ENCODE results near the gene DBH.

The DBH gene

GRCh38 chr9:133635533-133636531, at the start of gene DBH:
TSS of gene DBH (plus strand) at chr9:133636363. CDS start at chr9:133636372, 9 bp downstream.
- in situ Hi-C loops (cut with MboI; ENCODE audit: low sequenced_read_pairs), result no loop called here

DNA sequence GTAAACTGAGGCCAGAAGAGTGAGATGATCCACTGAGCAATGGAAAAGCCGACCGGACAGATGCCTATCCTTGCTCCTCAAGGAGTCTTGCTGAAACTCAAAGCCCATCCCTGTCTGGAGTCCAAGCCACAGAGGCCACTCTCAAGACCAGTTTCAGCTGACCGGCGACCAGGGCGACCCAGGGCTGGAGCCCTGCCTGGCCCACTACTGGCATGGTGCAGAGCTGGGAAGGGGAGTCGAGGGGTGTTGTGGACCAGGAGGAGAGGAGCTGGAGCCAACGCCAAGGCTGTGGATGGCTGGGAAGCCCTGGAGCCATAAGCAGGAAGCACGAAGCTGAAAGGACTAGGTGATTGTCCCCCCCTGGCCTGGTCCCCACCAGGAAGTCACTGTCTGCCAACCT, 49.1 kb upstream of the DBH start:
- in situ Hi-C loops (cut with MboI; ENCODE audit: low sequenced_read_pairs), result no loop called here

GRCh38 chr9:133587466-133587865, 48.7 kb upstream of the DBH start:
- in situ Hi-C loops (cut with MboI; ENCODE audit: low sequenced_read_pairs), result no loop called here

DNA sequence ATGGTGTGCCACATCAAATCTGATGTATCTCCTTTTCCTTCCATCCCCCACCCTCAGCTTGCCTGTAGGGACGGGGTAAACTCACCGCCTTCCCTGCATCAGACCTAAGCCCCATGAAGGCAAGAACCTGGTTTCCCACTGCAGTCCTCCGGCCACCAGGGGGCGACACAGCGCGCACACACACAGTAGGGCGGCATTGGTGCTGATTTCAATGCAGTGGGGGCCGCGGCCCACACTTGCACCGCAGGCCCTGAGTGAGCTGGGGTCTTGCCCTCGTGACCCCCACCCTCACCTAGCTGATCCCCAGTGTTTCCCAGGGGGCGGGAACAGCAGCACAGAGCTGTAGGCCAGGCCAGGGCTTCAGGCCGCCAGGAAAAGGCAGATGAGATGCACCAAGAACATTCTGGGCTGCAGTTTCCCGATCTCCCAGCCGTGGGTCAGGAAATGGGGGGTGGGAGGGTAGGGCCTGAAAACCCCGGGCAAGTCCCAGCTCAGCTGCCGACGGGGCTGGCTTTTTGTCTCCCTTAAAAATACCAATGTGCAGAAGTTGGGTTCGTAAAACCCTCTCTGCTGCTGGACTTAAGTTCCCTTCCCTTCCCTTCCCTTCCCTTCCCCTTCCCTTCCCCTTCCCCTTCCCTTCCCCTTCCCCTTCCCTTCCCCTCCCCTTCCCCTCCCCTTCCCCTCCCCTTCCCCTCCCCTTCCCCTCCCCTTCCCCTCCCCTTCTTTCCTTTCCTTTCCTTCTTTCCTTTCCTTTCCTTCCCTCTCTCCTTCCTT, 46.5 kb upstream of the DBH start:
- in situ Hi-C loops (cut with MboI; ENCODE audit: low sequenced_read_pairs), result no loop called here

DNA sequence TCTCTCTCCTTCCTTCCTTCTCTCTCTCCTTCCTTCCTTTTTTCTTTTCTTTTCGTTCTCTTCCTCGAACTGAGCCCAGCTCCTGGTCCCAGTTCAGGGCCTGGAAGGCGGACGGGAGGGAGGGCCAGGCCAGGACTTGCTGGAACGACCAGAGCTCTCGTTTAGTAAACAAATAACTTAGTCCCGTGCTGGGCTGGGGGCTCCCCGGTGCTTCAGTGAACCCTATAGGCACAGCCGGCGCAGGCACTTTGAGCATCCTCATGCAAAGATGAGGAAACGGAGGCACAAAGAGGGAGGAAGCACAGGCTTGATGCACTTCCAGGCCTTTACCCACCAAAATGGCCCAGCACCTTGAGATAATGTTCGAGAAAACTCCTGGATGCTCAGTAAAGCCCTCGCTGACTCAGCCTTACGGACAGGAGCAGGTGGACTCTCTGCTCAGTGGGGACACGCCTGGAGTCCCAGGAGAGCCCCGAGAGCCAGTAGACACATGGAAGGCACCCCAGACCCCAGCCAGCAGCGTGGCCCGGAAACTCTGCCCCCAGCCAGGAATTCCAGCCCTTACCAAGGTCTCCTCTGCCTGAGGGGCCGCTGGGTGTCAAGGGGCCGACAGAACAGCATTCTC, 45.8 kb upstream of the DBH start:
- in situ Hi-C loops (cut with MboI; ENCODE audit: low sequenced_read_pairs), result no loop called here

GRCh38 chr9:133591116-133591910, 44.9 kb upstream of the DBH start:
- in situ Hi-C loops (cut with MboI; ENCODE audit: low sequenced_read_pairs), result no loop called here

DNA sequence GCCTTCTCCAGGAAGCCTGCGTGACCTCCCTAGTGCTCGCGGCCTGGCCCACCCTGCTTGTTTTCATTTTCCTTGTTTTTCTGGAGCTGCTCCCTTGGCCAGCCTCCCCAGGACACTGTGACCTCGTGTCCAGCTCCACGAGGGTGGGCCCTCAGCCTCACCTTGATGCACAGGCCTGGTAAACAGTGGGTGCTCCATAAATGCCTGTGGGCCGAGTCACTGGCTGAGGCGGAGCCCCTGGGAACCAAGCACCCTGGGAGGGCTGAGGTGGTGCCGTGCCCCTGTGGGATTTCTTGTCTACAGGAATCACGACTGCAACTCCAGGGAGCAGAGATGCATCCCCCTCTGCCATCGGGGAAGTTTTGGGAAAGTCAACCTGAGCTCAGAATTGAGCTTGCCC, 44.2 kb upstream of the DBH start:
- in situ Hi-C loops (cut with MboI; ENCODE audit: low sequenced_read_pairs), result no loop called here

- in situ Hi-C loops (cut with MboI; ENCODE audit: low sequenced_read_pairs), result no loop called here
These were observed 43.3 kb upstream of the DBH start for GRCh38 chr9:133592731-133593409.

DNA sequence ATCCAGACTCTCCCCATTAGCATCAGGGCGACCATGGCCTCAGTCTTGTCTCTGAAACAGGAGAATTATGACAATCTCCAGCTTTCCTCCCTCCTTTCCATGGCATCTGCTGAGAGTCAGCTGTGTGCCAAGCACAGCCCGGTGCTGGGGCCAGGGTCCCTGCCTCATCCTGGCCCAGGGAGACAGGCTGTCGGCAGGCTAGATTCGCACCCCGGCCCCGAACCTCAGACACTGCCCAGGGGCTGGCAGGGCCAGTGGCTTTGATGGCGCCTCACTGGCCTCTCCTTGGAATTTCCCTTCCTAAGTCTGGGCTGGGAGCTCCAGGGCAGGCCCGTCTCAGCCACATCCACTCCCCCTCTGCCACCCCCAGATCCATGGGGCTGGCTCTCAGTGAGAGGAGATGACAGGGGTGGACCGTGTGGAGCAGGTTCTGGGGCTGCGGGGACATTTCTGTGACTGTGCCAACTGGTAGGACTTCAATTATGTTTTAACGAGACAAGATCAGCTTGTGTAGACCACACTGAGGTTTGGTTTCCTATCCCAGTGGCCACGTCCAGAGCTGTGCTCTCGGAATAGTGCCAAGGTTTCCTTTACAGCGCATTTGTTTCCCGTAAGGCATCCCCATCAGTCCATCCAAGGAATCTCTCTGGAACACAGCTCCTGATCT, 42.4 kb upstream of the DBH start:
- in situ Hi-C loops (cut with MboI; ENCODE audit: low sequenced_read_pairs), result no loop called here

- in situ Hi-C loops (cut with MboI; ENCODE audit: low sequenced_read_pairs), result no loop called here
These were observed 41.9 kb upstream of the DBH start for GRCh38 chr9:133594310-133594709.

GRCh38 chr9:133595910-133596309, 40.3 kb upstream of the DBH start:
- in situ Hi-C loops (cut with MboI; ENCODE audit: low sequenced_read_pairs), result no loop called here

DNA sequence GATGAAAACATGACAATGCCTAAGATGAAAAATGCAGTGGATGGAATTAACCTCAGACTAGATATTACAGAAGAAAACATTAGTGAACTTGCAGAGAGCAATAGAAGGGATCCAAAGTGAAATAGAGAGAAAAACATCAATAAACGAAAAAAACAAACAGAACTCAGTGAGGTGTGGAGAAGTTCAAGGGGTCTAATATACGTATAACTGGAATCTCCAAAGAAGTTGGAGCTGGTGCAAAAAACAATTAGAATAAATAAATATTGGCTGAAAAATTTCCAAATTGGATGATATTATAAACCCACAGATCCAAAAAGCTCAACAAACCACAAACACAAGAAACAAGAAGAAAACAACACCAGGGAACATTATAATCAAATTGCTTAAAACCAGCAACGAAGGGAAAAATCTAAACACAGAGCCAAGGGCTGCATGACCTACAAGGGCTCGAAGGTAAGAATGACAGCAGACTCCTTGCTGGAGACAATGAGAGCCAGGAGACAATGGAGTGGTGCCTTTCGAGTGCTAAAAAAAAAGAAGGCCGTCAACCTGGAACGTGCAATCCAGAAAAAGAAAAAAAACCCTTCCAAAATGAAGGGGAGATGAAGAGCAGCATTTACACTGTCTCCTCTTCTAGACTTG, 38.7 kb upstream of the DBH start:
- in situ Hi-C loops (cut with MboI; ENCODE audit: low sequenced_read_pairs), result no loop called here

DNA sequence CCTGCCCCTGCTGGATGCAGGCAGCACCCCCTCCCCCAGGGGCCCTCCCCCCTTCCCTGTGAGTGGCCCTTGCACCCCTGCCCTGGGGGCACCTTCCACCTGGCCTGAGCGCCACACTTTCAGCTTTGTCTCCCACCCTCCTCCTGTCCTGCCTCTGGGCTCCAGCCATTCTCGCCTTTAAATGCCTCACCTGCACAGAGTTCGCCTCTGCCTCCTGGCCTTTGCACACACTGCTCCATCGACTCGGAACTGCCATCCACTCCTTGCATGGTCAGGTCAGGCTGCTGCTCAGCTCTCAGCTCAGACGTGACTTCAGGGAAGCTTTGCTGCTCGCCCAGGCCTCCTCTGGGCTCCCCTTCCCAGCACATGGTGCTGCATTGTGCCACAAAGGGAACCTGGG, 37.2 kb upstream of the DBH start:
- in situ Hi-C loops (cut with MboI; ENCODE audit: low sequenced_read_pairs), result no loop called here

DNA sequence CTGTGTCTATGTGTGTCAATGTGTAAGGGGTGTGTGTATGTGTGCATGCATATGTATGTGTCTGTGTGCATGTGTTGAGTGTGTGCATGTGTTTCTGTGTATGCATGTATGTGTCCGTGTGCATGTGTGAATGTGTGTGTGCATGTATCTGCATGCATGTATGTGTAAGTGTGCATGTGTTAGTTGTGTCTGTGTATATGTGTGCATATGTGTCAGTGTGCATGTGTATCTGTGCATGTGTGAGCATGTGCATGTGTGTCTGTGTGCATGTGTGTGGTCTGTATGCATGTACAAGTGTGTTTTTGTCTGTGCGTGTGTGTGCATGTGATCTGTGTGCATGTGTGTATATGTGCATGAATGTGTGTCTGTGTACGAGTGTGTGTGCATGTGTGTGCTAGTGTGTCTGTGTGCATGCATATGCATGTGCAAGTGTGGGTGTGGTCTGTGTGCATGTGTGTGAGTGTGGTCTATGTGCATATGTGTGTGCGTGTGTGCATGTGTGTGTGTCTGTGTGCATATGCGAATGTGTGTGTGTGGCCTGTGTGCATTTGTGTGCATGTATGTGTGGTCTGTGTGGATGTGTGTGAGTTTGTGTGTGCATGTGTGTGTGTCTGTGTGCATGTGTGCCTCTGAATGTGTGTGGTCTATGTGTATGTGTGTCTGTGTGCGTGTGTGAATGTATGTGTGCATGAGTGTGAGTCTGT, 36.5 kb upstream of the DBH start:
- in situ Hi-C loops (cut with MboI; ENCODE audit: low sequenced_read_pairs), result no loop called here

GRCh38 chr9:133600739-133601138, 35.4 kb upstream of the DBH start:
- in situ Hi-C loops (cut with MboI; ENCODE audit: low sequenced_read_pairs), result no loop called here

DNA sequence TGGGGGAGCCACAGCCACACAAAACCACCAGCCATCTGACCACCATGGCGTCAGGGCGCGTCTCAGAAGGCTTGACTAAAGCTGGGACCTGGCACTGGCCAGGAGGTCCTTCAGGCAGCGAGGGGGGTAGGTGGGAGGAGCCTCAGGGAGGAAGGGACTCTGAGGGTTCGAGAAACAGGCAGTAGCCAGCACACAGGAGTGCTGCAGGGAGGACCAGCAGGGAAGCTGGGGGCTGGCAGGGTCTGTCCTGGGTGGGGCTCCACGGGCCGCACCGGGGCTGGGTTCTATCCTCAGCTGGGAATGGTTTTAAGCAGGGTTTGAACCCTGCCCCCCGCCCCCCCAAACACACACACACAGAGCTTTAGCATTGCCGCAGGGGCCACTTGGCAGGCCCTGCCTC, 34.4 kb upstream of the DBH start:
- in situ Hi-C loops (cut with MboI; ENCODE audit: low sequenced_read_pairs), result no loop called here

DNA sequence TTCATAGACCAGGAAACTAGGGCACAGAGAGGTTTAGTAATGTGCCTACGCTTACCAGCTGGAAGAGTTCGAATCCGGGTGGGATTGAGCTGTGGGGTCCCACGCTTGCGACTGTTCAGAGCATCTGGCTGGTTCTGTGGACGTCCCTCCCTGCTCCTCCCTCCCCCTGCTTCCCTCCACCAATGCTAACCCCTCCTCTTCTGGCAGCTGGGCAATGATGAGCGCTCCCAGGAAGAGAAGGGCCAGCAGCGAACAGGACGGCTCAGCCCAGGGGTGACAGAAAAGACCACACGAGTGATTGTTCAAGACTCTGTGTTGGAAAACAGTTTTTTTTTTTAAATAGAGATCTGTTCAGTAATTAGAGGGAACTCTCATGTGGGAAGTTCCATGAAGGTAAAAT, 33.9 kb upstream of the DBH start:
- in situ Hi-C loops (cut with MboI; ENCODE audit: low sequenced_read_pairs), result no loop called here

DNA sequence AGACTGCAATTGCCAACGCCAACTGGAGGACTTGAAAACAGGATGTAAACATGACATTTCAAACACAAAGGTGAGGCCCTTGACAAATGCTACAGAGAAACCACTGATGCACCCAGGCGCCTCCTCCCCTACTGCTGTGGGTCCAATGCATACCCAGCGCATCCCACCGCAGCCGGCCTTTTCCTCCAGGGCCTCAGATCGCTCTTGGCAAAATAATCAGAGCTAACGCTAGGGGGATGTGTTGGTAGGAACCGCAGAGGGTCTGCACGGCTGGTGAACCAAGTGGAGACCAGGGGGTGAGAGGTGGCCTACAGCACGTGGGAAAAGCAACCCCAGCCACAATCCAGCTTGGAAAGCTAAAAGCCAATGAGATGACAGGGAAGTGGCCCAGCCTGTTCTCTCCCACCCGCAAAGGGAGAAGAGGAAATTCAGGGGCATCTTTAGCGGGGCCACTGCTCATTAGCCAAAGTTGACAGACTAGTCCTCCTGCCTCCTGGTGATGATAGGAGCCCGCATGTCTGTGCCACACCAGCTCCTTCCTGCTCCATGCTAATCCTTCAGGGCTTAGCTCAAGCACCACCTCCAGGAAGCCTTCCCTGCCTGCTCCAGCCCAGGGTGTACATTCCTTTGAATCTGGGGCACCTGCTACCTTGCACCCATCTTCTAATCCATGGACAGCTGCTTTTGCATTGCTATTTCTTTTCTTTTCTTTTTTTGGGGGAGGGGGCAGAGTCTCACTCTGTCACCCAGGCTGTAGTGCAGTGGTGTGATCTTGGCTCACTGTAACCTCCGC, 32.8 kb upstream of the DBH start:
- in situ Hi-C loops (cut with MboI; ENCODE audit: low sequenced_read_pairs), result no loop called here
